HG03354 (cell line): Measurements from ENCODE around the gene RNF151.
"Not testable (repeated sequence)": the region's sequence is repeated elsewhere in the genome, so short reads cannot be mapped to it uniquely, and the experiment has no call there.

Experiments
- ATAC-seq: cut with Tn5 transposase; IDR thresholded peaks from one replicate; pipeline ENCODE4 v1.9.1; 2021; ENCODE audit warnings: mild to moderate bottlenecking; ENCODE audit not compliant: unreplicated experiment, poor library complexity, severe bottlenecking

Gene RNF151

DNA sequence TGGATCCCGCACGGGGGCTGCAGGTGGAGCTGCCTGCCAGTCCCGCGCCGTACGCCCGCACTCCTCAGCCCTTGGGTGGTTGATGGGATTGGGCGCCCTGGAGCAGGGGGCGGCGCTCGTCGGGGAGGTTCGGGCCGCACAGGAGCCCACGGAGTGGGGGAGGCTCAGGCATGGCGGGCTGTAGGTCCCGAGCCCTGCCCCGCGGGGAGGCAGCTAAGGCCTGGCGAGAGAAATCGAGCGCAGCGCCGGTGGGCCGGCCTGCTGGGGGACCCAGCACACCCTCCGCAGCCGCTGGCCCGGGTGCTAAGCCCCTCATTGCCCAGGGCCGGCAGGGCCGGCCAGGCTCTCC lies 8.5 kb upstream of the RNF151 start:
- ATAC-seq = not testable (repeated sequence)

DNA sequence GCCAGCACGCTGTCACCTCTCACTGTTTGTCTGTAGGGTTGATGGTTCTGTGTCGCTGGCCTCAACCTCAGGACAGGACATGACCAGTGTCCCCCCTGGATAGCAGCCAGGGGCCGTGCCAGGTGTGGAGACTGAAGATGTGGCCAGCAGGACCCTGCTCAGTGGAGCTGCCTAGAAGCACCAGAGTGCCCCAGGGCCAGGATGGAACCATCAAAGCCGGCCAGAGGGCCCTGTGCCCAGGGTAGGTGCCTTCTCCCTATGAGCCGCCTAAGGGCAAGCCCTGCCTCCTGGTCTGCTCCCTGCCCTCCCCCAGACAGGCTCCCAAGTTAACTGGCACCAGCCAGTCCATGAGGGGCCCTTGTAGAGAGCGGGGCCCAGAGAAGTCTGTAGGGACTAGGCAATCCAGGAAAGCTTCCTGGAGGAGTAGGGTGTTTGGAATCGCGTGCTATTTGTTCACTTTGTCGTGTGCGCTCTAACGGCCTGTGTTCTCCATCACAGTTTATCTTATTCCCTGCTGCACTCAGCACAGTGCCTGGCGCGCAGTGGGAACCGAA lies 7.9 kb upstream of the RNF151 start:
- peak; percentile 15 for ATAC-seq

DNA sequence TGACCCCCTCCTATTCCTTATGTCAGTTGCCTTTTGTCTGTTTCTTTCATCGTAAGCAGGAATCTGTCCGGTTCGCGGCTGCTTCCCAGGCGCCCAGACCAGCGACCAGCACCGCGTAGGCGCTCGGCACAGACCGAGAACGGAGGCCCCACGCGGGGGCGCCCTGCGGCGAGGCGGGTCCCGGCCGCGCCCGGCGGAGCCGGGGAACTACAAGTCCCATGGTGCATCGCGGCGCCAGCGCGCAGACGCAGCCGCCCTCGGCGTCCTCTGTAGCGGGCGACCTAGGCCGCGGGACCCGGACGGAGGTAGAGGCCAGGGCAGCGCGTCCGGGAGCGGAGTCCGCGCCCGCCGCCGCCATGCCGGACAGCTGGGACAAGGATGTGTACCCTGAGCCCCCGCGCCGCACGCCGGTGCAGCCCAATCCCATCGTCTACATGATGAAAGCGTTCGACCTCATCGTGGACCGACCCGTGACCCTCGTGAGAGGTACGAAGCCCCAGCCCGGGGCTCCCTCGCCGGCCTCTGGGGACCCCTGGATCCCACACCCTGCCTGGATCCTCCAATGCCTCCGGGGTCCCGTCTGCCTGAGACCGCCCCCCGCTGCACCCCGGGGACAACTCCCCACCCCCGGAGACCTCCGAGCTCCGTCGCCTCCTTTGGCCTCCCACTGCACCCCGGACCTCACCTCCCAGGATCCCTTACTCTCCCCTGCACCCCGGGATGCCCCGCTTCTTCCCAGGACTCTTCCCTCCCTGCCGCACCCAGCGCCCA lies 7.2 kb upstream of the RNF151 start, which contains the start of gene NDUFB10:
Gene NDUFB10, plus strand, starts transcription at position 270 of the 771 bp plus-strand sequence. Its CDS starts 87 bp downstream, at position 357.
- peak; percentile 80 for ATAC-seq

GRCh38 chr16:1960665-1961630 lies 5.7 kb upstream of the RNF151 start:
- no peak for ATAC-seq

DNA sequence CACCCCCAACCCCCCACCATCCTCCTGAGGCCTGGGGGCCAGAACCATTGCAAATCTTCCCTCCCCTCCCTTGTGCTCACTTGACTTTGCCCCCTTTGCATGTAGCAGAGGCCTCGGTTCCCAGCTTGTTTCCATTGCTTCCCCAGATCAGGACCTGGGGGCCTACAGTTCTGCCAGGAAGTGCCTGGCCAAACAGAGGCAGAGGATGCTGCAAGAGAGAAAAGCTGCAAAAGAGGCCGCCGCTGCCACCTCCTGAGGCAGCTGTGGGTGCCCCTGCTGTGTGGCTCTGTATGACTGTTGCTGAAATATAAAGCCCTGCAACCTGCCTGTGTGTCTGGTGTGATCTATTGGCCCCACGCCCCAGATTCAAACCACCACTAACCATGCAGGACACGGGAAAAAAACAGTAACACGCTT lies 5.0 kb upstream of the RNF151 start:
- no peak for ATAC-seq

DNA sequence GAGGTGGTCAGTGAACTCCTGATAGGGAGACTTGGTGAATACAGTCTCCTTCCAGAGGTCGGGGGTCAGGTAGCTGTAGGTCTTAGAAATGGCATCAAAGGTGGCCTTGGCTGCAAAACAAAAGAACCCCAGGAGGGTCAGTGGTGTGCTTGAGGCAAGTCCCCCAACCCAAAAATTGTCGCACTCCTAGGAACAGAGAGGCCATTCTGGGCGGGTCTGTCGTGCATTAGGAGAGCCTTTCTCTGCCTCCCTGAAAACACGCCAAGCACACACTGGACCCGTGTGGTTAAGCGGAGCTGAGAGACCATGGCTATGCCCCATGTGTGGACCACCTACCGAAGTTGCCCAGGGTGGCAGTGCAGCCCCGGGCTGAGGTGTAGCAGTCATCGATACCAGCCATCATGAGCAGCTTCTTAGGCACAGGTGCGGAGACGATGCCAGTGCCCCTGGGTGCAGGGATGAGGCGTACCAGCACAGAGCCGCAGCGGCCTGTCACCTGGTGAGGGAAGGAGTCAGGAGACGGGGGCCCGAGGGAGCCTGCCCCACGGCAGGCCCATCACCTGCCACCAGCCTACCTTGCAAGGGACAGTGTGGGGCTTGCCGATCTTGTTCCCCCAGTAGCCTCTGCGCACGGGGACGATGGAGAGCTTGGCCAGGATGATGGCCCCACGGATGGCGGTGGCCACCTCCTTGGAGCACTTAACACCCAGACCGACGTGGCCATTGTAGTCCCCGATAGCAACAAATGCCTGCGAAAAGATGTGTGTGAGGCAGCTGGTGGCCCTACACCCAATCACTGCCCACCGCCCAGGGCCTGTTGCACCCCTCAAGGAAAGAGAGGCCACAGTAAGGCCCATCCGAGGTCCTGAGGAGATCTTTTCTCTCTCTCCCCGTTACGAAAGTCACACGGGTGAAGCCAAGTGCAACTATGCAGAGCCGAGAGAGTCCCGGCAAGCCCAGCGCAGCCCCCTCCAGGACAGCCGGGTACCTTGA lies 4.2 kb upstream of the RNF151 start:
- not testable (repeated sequence) for ATAC-seq

DNA sequence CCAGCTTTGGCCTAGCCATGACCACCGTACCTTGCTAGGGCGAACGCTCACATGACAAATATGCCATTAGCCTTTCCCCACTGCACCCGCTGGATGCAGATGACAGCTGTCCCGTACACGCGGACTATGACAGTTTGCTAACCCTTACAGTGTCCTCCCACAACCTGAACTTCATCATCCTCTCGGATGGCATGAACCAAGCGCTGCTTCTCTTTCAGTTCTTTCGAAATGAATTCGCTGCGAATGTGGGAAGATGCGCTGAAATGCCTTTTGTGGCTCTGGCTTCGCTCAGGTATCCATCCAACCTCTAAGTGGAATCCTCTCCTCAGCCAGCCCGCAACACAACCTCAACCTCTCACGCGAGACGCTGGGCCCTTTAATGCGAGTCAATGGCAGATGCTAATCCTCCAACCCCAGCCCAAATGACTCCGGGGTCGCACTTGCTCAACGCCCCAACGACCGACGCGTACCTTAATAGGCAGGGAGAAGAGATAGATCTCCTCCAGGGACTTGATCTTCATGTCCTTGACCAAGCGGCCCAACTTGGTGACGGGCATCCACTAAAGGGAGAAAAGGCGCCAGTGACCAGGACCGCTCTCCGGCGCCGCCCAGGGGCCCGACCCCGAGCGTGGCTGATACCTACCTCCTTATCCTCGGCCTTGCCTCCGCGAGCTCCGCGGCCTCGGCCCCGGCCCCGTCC lies 2.7 kb upstream of the RNF151 start:
- ATAC-seq = peak; percentile 10

DNA sequence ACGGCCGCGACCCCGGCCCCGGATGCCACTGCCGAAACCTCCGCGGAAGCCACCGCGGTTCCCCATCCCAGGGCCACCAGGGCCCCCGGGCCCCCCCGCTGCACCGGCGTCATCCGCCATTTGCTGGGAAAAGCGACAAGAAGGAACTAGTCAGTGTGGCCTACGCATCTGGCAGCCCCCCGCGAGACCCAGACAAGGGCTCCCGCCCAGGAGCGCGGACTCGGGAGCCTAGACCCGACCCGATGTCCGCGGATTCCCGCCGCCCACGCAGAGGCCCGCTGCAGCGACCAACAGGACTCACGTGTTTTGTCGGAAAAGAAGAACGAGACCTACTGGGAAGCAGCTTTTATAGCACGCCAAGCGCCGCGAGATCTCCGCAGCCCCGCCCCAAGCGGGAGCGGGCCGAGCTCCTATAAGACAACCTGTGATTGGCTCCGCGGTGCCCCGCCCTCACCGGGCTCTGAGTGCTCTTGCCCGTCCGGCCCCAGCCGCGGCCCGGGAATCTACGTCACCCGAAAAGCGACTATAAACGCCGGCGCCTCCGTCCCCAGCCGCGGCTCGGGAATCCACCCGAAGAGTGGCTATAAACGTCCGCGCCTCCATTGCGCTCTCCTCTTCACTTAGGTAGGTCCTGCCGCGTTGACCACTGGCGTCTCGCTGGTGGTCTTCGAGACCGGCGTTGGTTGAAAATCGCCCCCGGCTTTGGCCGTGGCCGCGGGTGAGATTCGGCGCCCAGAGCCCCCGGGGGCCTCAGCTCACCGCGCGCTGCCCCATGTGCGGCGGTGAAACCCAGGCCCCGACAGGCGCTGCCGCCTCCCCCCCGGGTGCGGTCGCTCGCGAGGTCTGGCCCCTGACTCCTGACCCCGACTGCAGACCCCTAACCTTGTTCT lies 1.9 kb upstream of the RNF151 start, which contains the start of gene RPS2:
Gene RPS2, minus strand, starts transcription at position 321 of the 890 bp plus-strand sequence. Its CDS starts 201 bp downstream, at position 120.
- ATAC-seq = peak; percentile 89

DNA sequence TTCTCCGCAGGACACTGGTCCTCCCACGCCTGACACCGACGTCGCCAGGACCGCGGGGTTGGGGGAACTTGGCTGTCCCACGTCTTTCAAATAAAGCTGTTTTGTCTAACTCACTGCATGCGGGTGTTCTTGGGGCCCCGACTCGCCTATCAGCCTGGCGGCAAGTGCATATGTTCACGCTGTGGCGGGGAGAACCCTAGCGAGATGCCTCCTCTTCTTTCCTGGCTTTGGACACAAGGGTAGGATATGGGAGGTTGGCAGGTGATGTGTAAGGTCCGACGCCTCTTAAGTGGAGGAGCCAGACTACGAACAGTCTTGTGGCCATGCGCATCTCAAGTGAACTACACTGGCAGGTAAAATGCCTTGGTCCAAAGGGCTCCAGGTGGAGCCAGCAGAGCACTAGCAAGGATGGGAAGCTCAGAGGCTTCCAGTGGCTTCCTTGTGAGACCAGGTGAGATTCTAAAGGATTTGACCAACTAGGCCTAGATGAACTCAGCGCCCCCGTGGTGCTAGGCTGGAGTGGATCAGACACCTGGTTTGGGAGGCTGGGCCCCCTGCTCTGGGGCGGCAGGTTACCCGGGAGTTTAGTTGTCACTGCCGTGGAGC lies 1.2 kb upstream of the RNF151 start:
- no peak for ATAC-seq

DNA sequence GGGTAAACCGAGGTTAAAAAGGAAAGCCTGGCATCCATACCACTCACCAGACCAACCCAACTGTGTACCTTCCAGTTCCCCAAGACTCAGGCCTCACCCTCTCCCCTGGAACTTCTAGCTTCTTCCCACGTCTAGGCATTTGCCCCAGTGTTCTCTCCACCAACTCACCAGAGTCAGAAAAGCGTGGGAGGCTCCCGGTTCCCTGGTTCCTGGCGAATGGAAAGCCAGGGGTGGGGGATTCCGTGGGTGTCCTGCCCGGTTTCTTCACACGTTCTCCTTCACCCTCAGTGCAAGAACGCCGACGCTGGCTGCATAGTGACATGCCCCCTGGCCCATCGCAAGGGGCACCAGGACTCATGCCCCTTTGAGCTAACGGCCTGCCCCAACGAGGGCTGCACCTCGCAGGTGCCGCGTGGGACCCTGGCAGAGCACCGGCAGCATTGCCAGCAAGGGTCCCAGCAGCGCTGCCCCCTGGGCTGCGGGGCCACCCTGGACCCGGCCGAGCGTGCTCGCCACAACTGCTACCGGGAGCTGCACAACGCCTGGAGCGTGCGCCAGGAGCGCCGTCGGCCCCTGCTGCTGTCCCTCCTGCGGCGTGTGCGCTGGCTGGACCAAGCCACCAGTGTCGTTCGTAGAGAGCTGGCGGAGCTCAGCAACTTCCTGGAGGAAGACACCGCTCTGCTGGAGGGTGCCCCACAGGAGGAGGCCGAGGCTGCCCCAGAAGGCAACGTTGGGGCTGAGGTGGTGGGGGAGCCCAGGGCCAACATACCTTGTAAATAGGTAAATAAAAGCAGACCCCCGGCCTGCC lies 1.7 kb downstream of the RNF151 start:
- ATAC-seq = no peak

DNA sequence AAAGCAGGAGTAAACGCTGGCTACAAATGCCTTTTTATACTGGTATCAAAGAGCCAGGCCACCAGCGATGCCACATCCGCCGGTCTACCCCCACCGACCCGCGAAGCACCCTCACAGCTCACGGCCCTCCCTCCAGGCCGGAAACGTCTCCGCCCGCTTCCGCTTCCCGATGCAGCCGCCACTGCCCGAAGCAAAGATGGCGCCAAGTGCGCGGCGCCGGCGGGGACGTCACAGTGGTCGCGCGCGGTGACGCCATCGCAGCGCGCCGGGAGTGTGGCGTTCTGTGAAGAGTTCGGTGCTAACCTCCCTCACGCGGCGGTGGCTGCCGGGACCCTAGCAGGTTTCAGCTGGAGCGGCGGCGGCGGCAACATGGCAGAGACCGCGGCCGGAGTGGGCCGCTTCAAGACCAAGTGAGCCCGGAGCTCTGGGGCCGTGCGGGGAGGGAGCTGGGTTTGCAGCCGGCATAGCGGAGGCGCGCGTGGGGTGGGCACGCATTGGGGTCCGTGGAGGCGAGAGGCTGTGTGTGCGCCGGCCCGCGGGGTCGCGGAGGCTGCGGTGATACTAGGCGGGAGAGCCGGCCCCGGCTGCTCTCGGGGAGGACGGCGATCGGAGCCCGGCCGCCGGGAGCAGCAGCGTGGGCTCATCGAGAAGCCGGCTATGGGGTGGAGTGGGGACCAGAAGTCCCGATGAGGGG lies 5.3 kb downstream of the RNF151 start, which contains the start of gene TBL3:
Gene TBL3, plus strand, starts transcription at position 258 of the 694 bp plus-strand sequence. Its CDS starts 112 bp downstream, at position 370.
- ATAC-seq = peak; percentile 82

GRCh38 chr16:1972490-1972877 lies 5.8 kb downstream of the RNF151 start:
- peak; percentile 17 for ATAC-seq

DNA sequence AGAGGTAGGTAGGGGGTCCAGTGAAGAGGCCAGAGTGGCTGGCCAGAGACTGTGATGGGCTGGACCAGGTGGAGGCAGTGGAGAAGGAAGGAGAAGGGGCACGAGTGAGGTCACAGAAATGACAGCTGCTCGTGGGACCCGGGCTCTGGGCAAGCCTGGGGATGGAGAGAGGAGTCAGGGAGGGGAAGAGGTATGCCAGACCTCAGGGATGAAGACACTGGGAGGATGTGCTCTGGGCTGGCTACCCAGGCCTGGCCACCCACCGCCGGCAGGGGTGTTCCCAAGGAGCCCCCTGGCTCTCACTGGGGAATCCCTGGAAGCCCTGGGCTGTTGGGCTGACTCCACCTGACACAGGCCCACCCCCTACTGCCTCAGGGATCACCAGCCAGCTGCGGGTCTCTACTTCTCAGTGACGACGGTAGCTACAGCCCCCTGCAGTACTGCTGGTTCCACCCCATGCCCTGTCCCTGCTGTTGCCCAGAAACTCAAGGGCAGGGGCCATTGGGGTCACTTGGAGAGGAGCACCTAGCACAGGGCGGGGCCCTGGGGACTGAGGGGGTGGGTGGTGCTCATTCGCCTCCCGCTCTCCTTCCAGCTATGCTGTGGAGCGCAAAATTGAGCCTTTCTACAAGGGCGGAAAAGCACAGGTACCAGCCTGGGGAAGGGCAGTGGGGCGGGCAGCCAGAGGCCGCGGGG lies 7.0 kb downstream of the RNF151 start:
- no peak for ATAC-seq

- ATAC-seq = no peak
These were observed 7.8 kb downstream of the RNF151 start for GRCh38 chr16:1974157-1975070.
